Measurements from ENCODE around the gene VWA8.
"Not testable (repeated sequence)": the region's sequence is repeated elsewhere in the genome, so short reads cannot be mapped to it uniquely, and the experiment has no call there.

The VWA8 gene

GRCh38 chr13:41842036-41842620 is 118.8 kb downstream of the VWA8 start:
- no peaks in the 10 kb centered on the region for H3K79me2 ChIP-seq (ENCODE audit: low read length)
- H3K27me3 ChIP-seq (ENCODE audit: low read depth, low read length): no peaks in the 10 kb centered on the region
- H4K20me1 ChIP-seq (ENCODE audit: insufficient read depth, low read length): no peaks in the 10 kb centered on the region
- H3K9me3 ChIP-seq (ENCODE audit: insufficient read depth, low read length): no peaks in the 10 kb centered on the region
- H3K27ac ChIP-seq (ENCODE audit: low read length): no peak overlapping the region
- peaks cover 10% of the 10 kb centered on the region for H3K4me1 ChIP-seq (ENCODE audit: low read length)
- H3K4me2 ChIP-seq (ENCODE audit: low read length): no peak overlapping the region
- TF ChIP-seq EZH2phosphoT487 (IDR thresholded peaks at IDR 0.05; ENCODE audit: low read depth): no peak
- TF ChIP-seq, protein P1, sequence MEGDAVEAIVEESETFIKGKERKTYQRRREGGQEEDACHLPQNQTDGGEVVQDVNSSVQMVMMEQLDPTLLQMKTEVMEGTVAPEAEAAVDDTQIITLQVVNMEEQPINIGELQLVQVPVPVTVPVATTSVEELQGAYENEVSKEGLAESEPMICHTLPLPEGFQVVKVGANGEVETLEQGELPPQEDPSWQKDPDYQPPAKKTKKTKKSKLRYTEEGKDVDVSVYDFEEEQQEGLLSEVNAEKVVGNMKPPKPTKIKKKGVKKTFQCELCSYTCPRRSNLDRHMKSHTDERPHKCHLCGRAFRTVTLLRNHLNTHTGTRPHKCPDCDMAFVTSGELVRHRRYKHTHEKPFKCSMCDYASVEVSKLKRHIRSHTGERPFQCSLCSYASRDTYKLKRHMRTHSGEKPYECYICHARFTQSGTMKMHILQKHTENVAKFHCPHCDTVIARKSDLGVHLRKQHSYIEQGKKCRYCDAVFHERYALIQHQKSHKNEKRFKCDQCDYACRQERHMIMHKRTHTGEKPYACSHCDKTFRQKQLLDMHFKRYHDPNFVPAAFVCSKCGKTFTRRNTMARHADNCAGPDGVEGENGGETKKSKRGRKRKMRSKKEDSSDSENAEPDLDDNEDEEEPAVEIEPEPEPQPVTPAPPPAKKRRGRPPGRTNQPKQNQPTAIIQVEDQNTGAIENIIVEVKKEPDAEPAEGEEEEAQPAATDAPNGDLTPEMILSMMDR (IDR thresholded peaks at IDR 0.05; ENCODE audit: low read depth, low read length): no peak
- no peak overlapping the region for H3K9ac ChIP-seq (ENCODE audit: low read length)
- peaks cover under 1% of the 10 kb centered on the region for H3K36me3 ChIP-seq (replicated peaks; ENCODE audit: low read depth, low read length)
- H2AFZ ChIP-seq (ENCODE audit: low read depth, low read length): no peak overlapping the region
- no peak overlapping the region for H3K4me3 ChIP-seq (ENCODE audit: low read length)

DNA sequence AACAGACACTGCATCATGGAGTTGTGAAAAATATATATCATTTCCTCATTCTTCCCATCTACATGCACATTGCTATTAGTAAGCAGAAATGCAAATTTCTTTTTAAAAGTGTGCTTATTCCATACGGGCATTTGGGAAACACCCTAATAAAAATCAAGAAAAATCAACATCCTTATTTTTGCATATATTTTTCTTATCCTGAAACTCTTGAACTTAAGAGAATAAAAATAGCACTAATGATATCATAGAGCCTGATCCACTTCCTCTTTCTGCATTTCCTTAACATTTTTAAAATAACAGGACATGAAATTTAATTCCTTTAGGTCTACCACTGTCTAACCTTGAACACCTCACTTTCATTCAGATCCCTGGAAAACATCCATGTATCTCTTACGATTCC is 123.3 kb downstream of the VWA8 start:
- Histone ChIP-seq H3K36me3 (replicated peaks; ENCODE audit: low read depth, low read length) (no peaks in the 10 kb centered on the region), H3K9ac (ENCODE audit: low read length) (no peak overlapping the region), H3K4me2 (ENCODE audit: low read length) (0 out of 2 replicates have a peak overlapping the region, but pooled peaks have one; percentile 1), H3K27me3 (ENCODE audit: low read depth, low read length) (no peaks in the 10 kb centered on the region), H3K79me2 (ENCODE audit: low read length) (no peaks in the 10 kb centered on the region), H3K4me3 (ENCODE audit: low read length) (no peak overlapping the region), H3K9me3 (ENCODE audit: insufficient read depth, low read length) (no peaks in the 10 kb centered on the region), H3K4me1 (ENCODE audit: low read length) (peaks cover 13% of the 10 kb centered on the region), H3K27ac (ENCODE audit: low read length) (no peak overlapping the region), H4K20me1 (ENCODE audit: insufficient read depth, low read length) (no peaks in the 10 kb centered on the region), H2AFZ (ENCODE audit: low read depth, low read length) (no peak overlapping the region)
- no peak for TF ChIP-seq EZH2phosphoT487 (IDR thresholded peaks at IDR 0.05; ENCODE audit: low read depth)
- TF ChIP-seq, protein P1 (IDR thresholded peaks at IDR 0.05; ENCODE audit: low read depth, low read length): no peak

- no peak overlapping the region for H3K4me3 ChIP-seq (ENCODE audit: low read length)
- H3K27ac ChIP-seq (ENCODE audit: low read length): no peak overlapping the region
- no peak overlapping the region for H3K9ac ChIP-seq (ENCODE audit: low read length)
- no peaks in the 10 kb centered on the region for H3K79me2 ChIP-seq (ENCODE audit: low read length)
- no peak overlapping the region for H3K4me2 ChIP-seq (ENCODE audit: low read length)
- no peak overlapping the region for H2AFZ ChIP-seq (ENCODE audit: low read depth, low read length)
- TF ChIP-seq EZH2phosphoT487 (IDR thresholded peaks at IDR 0.05; ENCODE audit: low read depth): no peak
- TF ChIP-seq, protein P1 (IDR thresholded peaks at IDR 0.05; ENCODE audit: low read depth, low read length): no peak
- H3K27me3 ChIP-seq (ENCODE audit: low read depth, low read length): no peaks in the 10 kb centered on the region
- H3K4me1 ChIP-seq (ENCODE audit: low read length): peaks cover 13% of the 10 kb centered on the region
- H4K20me1 ChIP-seq (ENCODE audit: insufficient read depth, low read length): no peaks in the 10 kb centered on the region
- peaks cover 5% of the 10 kb centered on the region for H3K36me3 ChIP-seq (replicated peaks; ENCODE audit: low read depth, low read length)
- H3K9me3 ChIP-seq (ENCODE audit: insufficient read depth, low read length): no peaks in the 10 kb centered on the region
Measured at GRCh38 chr13:41835871-41836270, 125.0 kb downstream of the VWA8 start.

- not testable (repeated sequence) for H3K27ac ChIP-seq (ENCODE audit: low read length); H3K79me2 ChIP-seq (ENCODE audit: low read length); H3K4me2 ChIP-seq (ENCODE audit: low read length); H3K36me3 ChIP-seq (replicated peaks; ENCODE audit: low read depth, low read length); H4K20me1 ChIP-seq (ENCODE audit: insufficient read depth, low read length); H3K9me3 ChIP-seq (ENCODE audit: insufficient read depth, low read length); H3K27me3 ChIP-seq (ENCODE audit: low read depth, low read length); H3K4me3 ChIP-seq (ENCODE audit: low read length); H2AFZ ChIP-seq (ENCODE audit: low read depth, low read length); H3K9ac ChIP-seq (ENCODE audit: low read length)
- H3K4me1 ChIP-seq (ENCODE audit: low read length): peaks cover 13% of the 10 kb centered on the region
Measured at GRCh38 chr13:41834697-41835096, 126.2 kb downstream of the VWA8 start.

Data from OCI-LY3 (cell line).